IMR-90 (cell line): Measurements from ENCODE around the gene TENM3. TPM values are rescaled to one million over a fixed set of nuclear protein-coding genes. Genes with fewer than 3 reads are reported as not detected.

ENCODE experiments used
- ATAC-seq: fragments of 200-7000 bp; cut with Tn5 transposase; 2 replicates; pipeline ENCODE4 v1.9.1; 2020; ENCODE audit warnings: low read depth, mild to moderate bottlenecking, moderate library complexity
- BruUV-seq: library from RNA; stranded (reverse); fragments of 400-500 nt; replicated peaks from 2 replicates; lab custom pipeline; 2021; lab: Mats Ljungman, UMichigan
- CTCF ChIA-PET: fragments of 300-600 bp; formaldehyde crosslinking; extraction: SDS; loops from one replicate; lab custom pipeline; 2021; ENCODE audit warnings: antibody characterized with exemption; lab: Yijun Ruan, JAX
- POLR2A ChIA-PET: fragments of 300-600 bp; sonication (Branson Sonifier 250); formaldehyde crosslinking; loops from one replicate; lab custom pipeline; 2022; ENCODE audit warnings: antibody characterized with exemption; ENCODE audit not compliant: unreplicated experiment; lab: Charles Lee
- DNase-seq: peaks from one replicate; pipeline ENCODE4 v3.0.0; 2013
- H2AFZ ChIP-seq: replicated peaks from 2 replicates; pipeline ENCODE3; 2013; ENCODE audit warnings: low read length, mild to moderate bottlenecking; ENCODE audit not compliant: poor library complexity
- H2AK5ac ChIP-seq: 2 replicates; pipeline ENCODE4 v1.6.1; 2013; ENCODE audit warnings: low read depth, low read length, inconsistent platforms
- H2AK9ac ChIP-seq: replicated peaks from 2 replicates; pipeline ENCODE3; 2013; ENCODE audit warnings: mild to moderate bottlenecking, low read depth, low read length, moderate library complexity; ENCODE audit not compliant: poor library complexity
- H2BK120ac ChIP-seq: 2 replicates; pipeline ENCODE4 v1.6.1; 2013; ENCODE audit warnings: low read depth, low read length, inconsistent platforms
- H2BK15ac ChIP-seq: 3 replicates; pipeline ENCODE4 v1.6.1; 2013; ENCODE audit warnings: low read depth, low read length, inconsistent platforms
- H2BK20ac ChIP-seq: 2 replicates; pipeline ENCODE4 v1.6.1; 2013; ENCODE audit warnings: low read depth, mild to moderate bottlenecking, inconsistent platforms, low read length, moderate library complexity
- H2BK5ac ChIP-seq: 2 replicates; pipeline ENCODE4 v1.6.1; 2013; ENCODE audit warnings: mild to moderate bottlenecking, low read depth, low read length, inconsistent platforms; ENCODE audit not compliant: poor library complexity, severe bottlenecking
- H3K14ac ChIP-seq: replicated peaks from 2 replicates; pipeline ENCODE4 v1.6.1; 2013; ENCODE audit warnings: low read depth, low read length, inconsistent platforms
- H3K18ac ChIP-seq: 2 replicates; pipeline ENCODE4 v1.6.1; 2013; ENCODE audit warnings: low read depth, low read length, control low read depth
- H3K23ac ChIP-seq: 2 replicates; pipeline ENCODE4 v1.6.1; 2013; ENCODE audit warnings: low read depth, low read length, inconsistent platforms
- H3K27ac ChIP-seq: 2 replicates; pipeline ENCODE4 v1.5.1; 2013; ENCODE audit warnings: mild to moderate bottlenecking, control low read depth, low read length; ENCODE audit not compliant: insufficient read depth
- H3K27me3 ChIP-seq: 2 replicates; pipeline ENCODE4 v1.6.1; 2013; ENCODE audit warnings: low read length; ENCODE audit not compliant: control insufficient read depth, insufficient read depth
- H3K36me3 ChIP-seq: 2 replicates; pipeline ENCODE4 v1.6.1; 2013; ENCODE audit warnings: low read length, mixed read lengths; ENCODE audit not compliant: control insufficient read depth, insufficient read depth
- H3K4ac ChIP-seq: 2 replicates; pipeline ENCODE4 v1.6.1; 2013; ENCODE audit warnings: low read depth, low read length, inconsistent platforms
- H3K4me1 ChIP-seq: 2 replicates; pipeline ENCODE4 v1.6.1; 2013; ENCODE audit warnings: low read length, mixed read lengths; ENCODE audit not compliant: control insufficient read depth, insufficient read depth
- H3K4me2 ChIP-seq: 2 replicates; pipeline ENCODE4 v1.6.1; 2013; ENCODE audit warnings: low read depth, mild to moderate bottlenecking, control low read depth, low read length, moderate library complexity
- H3K4me3 ChIP-seq: 2 replicates; pipeline ENCODE4 v1.5.1; 2013; ENCODE audit warnings: low read depth, mild to moderate bottlenecking, control low read depth, low read length, moderate library complexity; ENCODE audit not compliant: insufficient read depth
- H3K56ac ChIP-seq: 2 replicates; pipeline ENCODE4 v1.6.1; 2013; ENCODE audit warnings: low read length, inconsistent platforms; ENCODE audit not compliant: insufficient read depth; ENCODE audit errors: extremely low read depth
- H3K79me1 ChIP-seq, 2 experiments: 2 replicates each; pipeline ENCODE4 v1.6.1; 2013; ENCODE audit warnings: low read length in 2 of 2, inconsistent platforms in 1 of 2, low read depth in 1 of 2
- H3K9ac ChIP-seq: 2 replicates; pipeline ENCODE4 v1.6.1; 2013; ENCODE audit warnings: low read depth, low read length, control low read depth
- H3K9me1 ChIP-seq: 2 replicates; pipeline ENCODE4 v1.6.1; 2013; ENCODE audit warnings: low read length, inconsistent platforms; ENCODE audit not compliant: insufficient read depth
- H3K9me3 ChIP-seq: 2 replicates; pipeline ENCODE4 v1.6.1; 2013; ENCODE audit warnings: low read length; ENCODE audit not compliant: control insufficient read depth, insufficient read depth
- H4K20me1 ChIP-seq: 2 replicates; pipeline ENCODE4 v1.6.1; 2013; ENCODE audit warnings: low read length, inconsistent platforms; ENCODE audit not compliant: insufficient read depth
- H4K5ac ChIP-seq: 2 replicates; pipeline ENCODE4 v1.6.1; 2013; ENCODE audit warnings: mild to moderate bottlenecking, low read depth, low read length, control low read depth
- H4K8ac ChIP-seq, 2 experiments: 2 replicates each; pipeline ENCODE4 v1.6.1; 2013; ENCODE audit warnings: low read depth in 2 of 2, low read length in 2 of 2, control low read depth in 1 of 2, inconsistent platforms in 1 of 2
- H4K91ac ChIP-seq: 2 replicates; pipeline ENCODE4 v1.6.1; 2013; ENCODE audit warnings: low read depth, low read length, inconsistent platforms; ENCODE audit not compliant: insufficient read depth
- CEBPB ChIP-seq: IDR thresholded peaks from 2 replicates; pipeline ENCODE4 v1.6.1; 2012; ENCODE audit warnings: low read depth, low read length, improper control_type of control experiment
- CHD1 ChIP-seq: IDR thresholded peaks from 2 replicates; pipeline ENCODE4 v1.6.1; 2012; ENCODE audit warnings: low read depth, low read length, improper control_type of control experiment
- FOS ChIP-seq: fragments of 150-350 bp; IDR thresholded peaks from 2 replicates; pipeline ENCODE4 v1.6.1; 2016; ENCODE audit warnings: low read depth, low read length
- MAFK ChIP-seq: IDR thresholded peaks from 2 replicates; pipeline ENCODE4 v1.6.1; 2012; ENCODE audit warnings: low read depth, low read length, improper control_type of control experiment
- MXI1 ChIP-seq: IDR thresholded peaks from 2 replicates; pipeline ENCODE4 v1.6.1; 2012; ENCODE audit warnings: low read depth, mild to moderate bottlenecking, low read length, moderate library complexity, borderline replicate concordance
- WGBS, 2 experiments: methylation state at CpG; one replicate each; pipeline versions ENCODE4 v1.1.5 to v1.1.7; 2013; ENCODE audit warnings: missing lambda C conversion rate in 2 of 2; ENCODE audit not compliant: insufficient read length in 1 of 2; ENCODE audit errors: extremely low coverage in 2 of 2; 5-methylcytosine and 5-hydroxymethylcytosine counted together
- dilution Hi-C: fragments of 300-500 bp; cut with HindIII; formaldehyde crosslinking; loops from one replicate; pipeline ENCODE4 v1.14.3; 2018; ENCODE audit warnings: low sequenced_read_pairs; ENCODE audit not compliant: unreplicated experiment
- in situ Hi-C: fragments of 300-500 bp; cut with MboI; formaldehyde crosslinking; loops from 3 replicates; pipeline ENCODE4 v1.14.3; 2019; ENCODE audit warnings: low sequenced_read_pairs, inconsistent platforms, mixed read lengths
- intact Hi-C: fragments of 100-400 bp; cut with micrococcal nuclease; formaldehyde crosslinking; loops from 2 replicates; pipeline ENCODE4 v1.10.0; 2022
- polyA plus RNA-seq, 3 experiments: library from polyadenylated mRNA; depleted of rRNA; stranded (reverse); fragments of >200 nt; gene quantifications; 2 replicates each; pipeline ENCODE4 v1.2.3, GENCODE V29; 2012; ENCODE audit warnings: low replicate concordance in 1 of 3
- total RNA-seq: library from RNA; depleted of rRNA; stranded (reverse); fragments of >200 nt; gene quantifications from 2 replicates; pipeline ENCODE4 v1.2.3, GENCODE V29; 2012

TENM3 gene
- total and polyA plus RNA-seq, 2 of the 4 experiments (the other 2 are of a cell fraction), result 29.9 to 173 TPM

DNA sequence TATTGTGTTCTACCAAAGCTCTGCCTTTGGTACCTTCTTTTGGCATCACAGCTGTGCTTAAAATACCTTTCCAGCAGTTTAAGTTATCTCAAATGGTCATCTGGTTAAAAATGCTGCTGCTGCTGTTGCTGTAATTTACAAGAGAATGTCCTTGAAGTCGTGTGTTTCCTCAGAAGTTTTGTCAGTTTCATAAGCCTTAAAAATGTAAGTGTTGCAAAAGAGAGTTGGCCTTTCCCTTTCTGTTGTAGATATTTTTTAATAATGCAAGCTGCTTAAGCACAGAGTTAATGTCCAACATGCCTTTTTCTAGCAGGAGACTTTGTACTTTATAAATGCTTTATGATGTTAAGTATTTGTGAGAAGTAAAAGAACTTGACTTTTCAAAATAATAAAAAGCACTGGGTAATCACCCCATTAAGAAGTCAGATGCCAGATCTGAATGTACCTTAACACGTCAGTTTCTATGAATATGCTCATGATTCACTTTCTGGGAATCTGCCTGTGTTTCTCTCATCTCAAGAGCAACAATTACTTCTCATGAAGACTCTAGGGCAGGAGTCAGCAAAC is 35.3 kb upstream of the TENM3 start:
- Histone ChIP-seq H2AK5ac (no peak overlapping the region), H3K9me1 (peaks cover 11% of the 10 kb centered on the region), H3K27ac (peak overlapping the region; percentile 34; the same call in 1 of the 2 replicates), H3K56ac (peak overlapping the region; percentile 35; the same call in 1 of the 2 replicates), H3K4me2 (peak overlapping the region; percentile 47), H4K5ac (peak overlapping the region; percentile 5; the same call in 1 of the 2 replicates), H2BK20ac (peak overlapping the region; percentile 32; the same call in 1 of the 2 replicates), H3K36me3 (no peaks in the 10 kb centered on the region), H4K91ac (0 out of 2 replicates have a peak overlapping the region, but pooled peaks have one; percentile 37), H3K18ac (peak overlapping the region; percentile 60; the same call in 1 of the 2 replicates), H3K9ac (no peak overlapping the region; the same call in 1 of the 2 replicates), H3K79me1 (peaks cover 5 to 20% of the 10 kb centered on the region in 2 experiments; a peak in 2 of 4 replicates), H3K23ac (peak overlapping the region; percentile 29; the same call in 1 of the 2 replicates), H2BK15ac (peak overlapping the region; percentile 49; the same call in 2 of the 3 replicates), H3K27me3 (no peaks in the 10 kb centered on the region), H2AFZ (no peak overlapping the region), H2BK5ac (peak overlapping the region; percentile 91), H4K20me1 (no peaks in the 10 kb centered on the region), H3K4me3 (no peak overlapping the region), H3K9me3 (no peaks in the 10 kb centered on the region), H4K8ac (peak overlapping the region in 1 of 2 experiments; percentile 62; a peak in 2 of 4 replicates), H3K4me1 (peaks cover 10% of the 10 kb centered on the region), H3K14ac (0 out of 2 replicates have a peak overlapping the region, but pooled peaks have one; percentile 21), H3K4ac (peak overlapping the region; percentile 37; the same call in 1 of the 2 replicates), H2BK120ac (peak overlapping the region; percentile 75), H2AK9ac (no peak overlapping the region)
- intact Hi-C loops (no loop called here), in situ Hi-C loops (no loop called here), dilution Hi-C loops (no loop called here)
- BruUV-seq, result no TSS peak
- POLR2A ChIA-PET, result interaction anchor here (0.6 kb wide), 1 partner anchor 1351 kb away, joined by 5 read pairs; no protein-coding TSS in a partner anchor
- no CpG with 5 or more reads among the region's 2 CpGs for WGBS, 2 experiments
- DNase-seq (peak; percentile 94), ATAC-seq (peak; percentile 79)
- TF ChIP-seq MAFK (peak; percentile 31; the same call in 1 of the 2 replicates), CEBPB (peak; percentile 72), MXI1 (no peak), FOS (peak; percentile 59), CHD1 (no peak)
- CTCF ChIA-PET, result interaction anchor here (0.5 to 0.9 kb wide), 2 partner anchors 13 to 548 kb away, joined by 3 read pairs; no protein-coding TSS in a partner anchor
